Umbilical cord (tissue), 2 donors: ENCODE data around the gene KIF17. TPM values are rescaled to one million over a fixed set of nuclear protein-coding genes. Genes with fewer than 3 reads are reported as not detected.
A peak's percentile ranks its signal among the peaks of the same experiment; 100 is the strongest.

Source experiments
- DNase-seq: peaks from one replicate; pipeline ENCODE4 v3.0.0-alpha.2; 2015; ENCODE audit warnings: low spot score
- total RNA-seq: library from RNA; depleted of rRNA; stranded (reverse); fragments of >200 nt; gene quantifications from one replicate; pipeline ENCODE4 v1.2.3, GENCODE V29; 2014; ENCODE audit warnings: low replicate concordance; ENCODE audit not compliant: insufficient read depth

Gene KIF17
- not detected for total RNA-seq

GRCh38 chr1:20717452-20718342, at the start of gene KIF17:
KIF17 (minus strand) TSS chr1:20718007; CDS start chr1:20717706, 301 bp downstream.
- peak; percentile 76 for DNase-seq

GRCh38 chr1:20767271-20767670, 49.5 kb upstream of the KIF17 start:
- no peak for DNase-seq

GRCh38 chr1:20763417-20763816, 45.6 kb upstream of the KIF17 start:
- no peak for DNase-seq

- DNase-seq: no peak
Observed at GRCh38 chr1:20760322-20760721, 42.5 kb upstream of the KIF17 start.

GRCh38 chr1:20753589-20753988, 35.8 kb upstream of the KIF17 start:
- no peak for DNase-seq

- DNase-seq: no peak
Observed at GRCh38 chr1:20751462-20751990, 33.7 kb upstream of the KIF17 start.

- DNase-seq: no peak
Observed at GRCh38 chr1:20742671-20743070, 24.9 kb upstream of the KIF17 start.

GRCh38 chr1:20740781-20741180, 23.0 kb upstream of the KIF17 start:
- DNase-seq: no peak

- DNase-seq: peak; percentile 34
Observed at GRCh38 chr1:20739225-20739624, 21.4 kb upstream of the KIF17 start.

- DNase-seq: no peak
Observed at GRCh38 chr1:20735581-20736111, 17.8 kb upstream of the KIF17 start.

GRCh38 chr1:20733360-20733975, 15.7 kb upstream of the KIF17 start:
- DNase-seq: no peak

- DNase-seq: peak; percentile 93
Observed at GRCh38 chr1:20732588-20733359, 15.0 kb upstream of the KIF17 start, which contains the start of gene SH2D5. SH2D5 (minus strand) TSS chr1:20732703; CDS start chr1:20728044, 4,659 bp downstream.

- DNase-seq: peak; percentile 54
Observed at GRCh38 chr1:20732071-20732587, 14.3 kb upstream of the KIF17 start.

- no peak for DNase-seq
Observed at GRCh38 chr1:20731057-20731991, 13.5 kb upstream of the KIF17 start.

GRCh38 chr1:20730690-20731056, 12.9 kb upstream of the KIF17 start:
- DNase-seq: no peak

- DNase-seq: no peak
Observed at GRCh38 chr1:20729990-20730689, 12.3 kb upstream of the KIF17 start.

- DNase-seq: no peak
Observed at GRCh38 chr1:20729155-20729931, 11.5 kb upstream of the KIF17 start.

- DNase-seq: no peak
Observed at GRCh38 chr1:20728371-20729154, 10.8 kb upstream of the KIF17 start.
